IMR-90 (cell line): ENCODE data around the gene SLFNL1. TPM values are rescaled to one million over a fixed set of nuclear protein-coding genes. Genes with fewer than 3 reads are reported as not detected.

Source experiments
- ATAC-seq: fragments of 200-7000 bp; cut with Tn5 transposase; 2 replicates; pipeline ENCODE4 v1.9.1; 2020; ENCODE audit warnings: low read depth, mild to moderate bottlenecking, moderate library complexity
- BruUV-seq: library from RNA; stranded (reverse); fragments of 400-500 nt; replicated peaks from 2 replicates; lab custom pipeline; 2021; lab: Mats Ljungman, UMichigan
- CTCF ChIA-PET: fragments of 300-600 bp; formaldehyde crosslinking; extraction: SDS; loops from one replicate; lab custom pipeline; 2021; ENCODE audit warnings: antibody characterized with exemption; lab: Yijun Ruan, JAX
- POLR2A ChIA-PET: fragments of 300-600 bp; sonication (Branson Sonifier 250); formaldehyde crosslinking; loops from one replicate; lab custom pipeline; 2022; ENCODE audit warnings: antibody characterized with exemption; ENCODE audit not compliant: unreplicated experiment; lab: Charles Lee
- DNase-seq: peaks from one replicate; pipeline ENCODE4 v3.0.0; 2013
- H2AFZ ChIP-seq: replicated peaks from 2 replicates; pipeline ENCODE3; 2013; ENCODE audit warnings: low read length, mild to moderate bottlenecking; ENCODE audit not compliant: poor library complexity
- H2AK5ac ChIP-seq: 2 replicates; pipeline ENCODE4 v1.6.1; 2013; ENCODE audit warnings: low read depth, low read length, inconsistent platforms
- H2AK9ac ChIP-seq: replicated peaks from 2 replicates; pipeline ENCODE3; 2013; ENCODE audit warnings: mild to moderate bottlenecking, low read depth, low read length, moderate library complexity; ENCODE audit not compliant: poor library complexity
- H2BK120ac ChIP-seq: 2 replicates; pipeline ENCODE4 v1.6.1; 2013; ENCODE audit warnings: low read depth, low read length, inconsistent platforms
- H2BK15ac ChIP-seq: 3 replicates; pipeline ENCODE4 v1.6.1; 2013; ENCODE audit warnings: low read depth, low read length, inconsistent platforms
- H2BK20ac ChIP-seq: 2 replicates; pipeline ENCODE4 v1.6.1; 2013; ENCODE audit warnings: low read depth, mild to moderate bottlenecking, inconsistent platforms, low read length, moderate library complexity
- H2BK5ac ChIP-seq: 2 replicates; pipeline ENCODE4 v1.6.1; 2013; ENCODE audit warnings: mild to moderate bottlenecking, low read depth, low read length, inconsistent platforms; ENCODE audit not compliant: poor library complexity, severe bottlenecking
- H3K14ac ChIP-seq: replicated peaks from 2 replicates; pipeline ENCODE4 v1.6.1; 2013; ENCODE audit warnings: low read depth, low read length, inconsistent platforms
- H3K18ac ChIP-seq: 2 replicates; pipeline ENCODE4 v1.6.1; 2013; ENCODE audit warnings: low read depth, low read length, control low read depth
- H3K23ac ChIP-seq: 2 replicates; pipeline ENCODE4 v1.6.1; 2013; ENCODE audit warnings: low read depth, low read length, inconsistent platforms
- H3K27ac ChIP-seq: 2 replicates; pipeline ENCODE4 v1.5.1; 2013; ENCODE audit warnings: mild to moderate bottlenecking, control low read depth, low read length; ENCODE audit not compliant: insufficient read depth
- H3K27me3 ChIP-seq: 2 replicates; pipeline ENCODE4 v1.6.1; 2013; ENCODE audit warnings: low read length; ENCODE audit not compliant: control insufficient read depth, insufficient read depth
- H3K36me3 ChIP-seq: 2 replicates; pipeline ENCODE4 v1.6.1; 2013; ENCODE audit warnings: low read length, mixed read lengths; ENCODE audit not compliant: control insufficient read depth, insufficient read depth
- H3K4ac ChIP-seq: 2 replicates; pipeline ENCODE4 v1.6.1; 2013; ENCODE audit warnings: low read depth, low read length, inconsistent platforms
- H3K4me1 ChIP-seq: 2 replicates; pipeline ENCODE4 v1.6.1; 2013; ENCODE audit warnings: low read length, mixed read lengths; ENCODE audit not compliant: control insufficient read depth, insufficient read depth
- H3K4me2 ChIP-seq: 2 replicates; pipeline ENCODE4 v1.6.1; 2013; ENCODE audit warnings: low read depth, mild to moderate bottlenecking, control low read depth, low read length, moderate library complexity
- H3K4me3 ChIP-seq: 2 replicates; pipeline ENCODE4 v1.5.1; 2013; ENCODE audit warnings: low read depth, mild to moderate bottlenecking, control low read depth, low read length, moderate library complexity; ENCODE audit not compliant: insufficient read depth
- H3K56ac ChIP-seq: 2 replicates; pipeline ENCODE4 v1.6.1; 2013; ENCODE audit warnings: low read length, inconsistent platforms; ENCODE audit not compliant: insufficient read depth; ENCODE audit errors: extremely low read depth
- H3K79me1 ChIP-seq, 2 experiments: 2 replicates each; pipeline ENCODE4 v1.6.1; 2013; ENCODE audit warnings: low read length in 2 of 2, inconsistent platforms in 1 of 2, low read depth in 1 of 2
- H3K9ac ChIP-seq: 2 replicates; pipeline ENCODE4 v1.6.1; 2013; ENCODE audit warnings: low read depth, low read length, control low read depth
- H3K9me1 ChIP-seq: 2 replicates; pipeline ENCODE4 v1.6.1; 2013; ENCODE audit warnings: low read length, inconsistent platforms; ENCODE audit not compliant: insufficient read depth
- H3K9me3 ChIP-seq: 2 replicates; pipeline ENCODE4 v1.6.1; 2013; ENCODE audit warnings: low read length; ENCODE audit not compliant: control insufficient read depth, insufficient read depth
- H4K20me1 ChIP-seq: 2 replicates; pipeline ENCODE4 v1.6.1; 2013; ENCODE audit warnings: low read length, inconsistent platforms; ENCODE audit not compliant: insufficient read depth
- H4K5ac ChIP-seq: 2 replicates; pipeline ENCODE4 v1.6.1; 2013; ENCODE audit warnings: mild to moderate bottlenecking, low read depth, low read length, control low read depth
- H4K8ac ChIP-seq, 2 experiments: 2 replicates each; pipeline ENCODE4 v1.6.1; 2013; ENCODE audit warnings: low read depth in 2 of 2, low read length in 2 of 2, control low read depth in 1 of 2, inconsistent platforms in 1 of 2
- H4K91ac ChIP-seq: 2 replicates; pipeline ENCODE4 v1.6.1; 2013; ENCODE audit warnings: low read depth, low read length, inconsistent platforms; ENCODE audit not compliant: insufficient read depth
- BHLHE40 ChIP-seq: fragments of 150-350 bp; IDR thresholded peaks from 2 replicates; pipeline ENCODE4 v1.6.1; 2016; ENCODE audit warnings: mild to moderate bottlenecking, low read depth, low read length
- MAFK ChIP-seq: IDR thresholded peaks from 2 replicates; pipeline ENCODE4 v1.6.1; 2012; ENCODE audit warnings: low read depth, low read length, improper control_type of control experiment
- RAD21 ChIP-seq: IDR thresholded peaks from 2 replicates; pipeline ENCODE4 v1.6.1; 2012; ENCODE audit warnings: low read length, improper control_type of control experiment
- WGBS, 2 experiments: methylation state at CpG; one replicate each; pipeline versions ENCODE4 v1.1.5 to v1.1.7; 2013; ENCODE audit warnings: missing lambda C conversion rate in 2 of 2; ENCODE audit not compliant: insufficient read length in 1 of 2; ENCODE audit errors: extremely low coverage in 2 of 2; 5-methylcytosine and 5-hydroxymethylcytosine counted together
- dilution Hi-C: fragments of 300-500 bp; cut with HindIII; formaldehyde crosslinking; loops from one replicate; pipeline ENCODE4 v1.14.3; 2018; ENCODE audit warnings: low sequenced_read_pairs; ENCODE audit not compliant: unreplicated experiment
- in situ Hi-C: fragments of 300-500 bp; cut with MboI; formaldehyde crosslinking; loops from 3 replicates; pipeline ENCODE4 v1.14.3; 2019; ENCODE audit warnings: low sequenced_read_pairs, inconsistent platforms, mixed read lengths
- intact Hi-C: fragments of 100-400 bp; cut with micrococcal nuclease; formaldehyde crosslinking; loops from 2 replicates; pipeline ENCODE4 v1.10.0; 2022
- polyA plus RNA-seq, 3 experiments: library from polyadenylated mRNA; depleted of rRNA; stranded (reverse); fragments of >200 nt; gene quantifications; 2 replicates each; pipeline ENCODE4 v1.2.3, GENCODE V29; 2012; ENCODE audit warnings: low replicate concordance in 1 of 3
- total RNA-seq: library from RNA; depleted of rRNA; stranded (reverse); fragments of >200 nt; gene quantifications from 2 replicates; pipeline ENCODE4 v1.2.3, GENCODE V29; 2012

Gene SLFNL1
- total and polyA plus RNA-seq, 2 of the 4 experiments (the other 2 are of a cell fraction), result under 0.01 to 0.09 TPM

GRCh38 chr1:40988280-40988679 is 33.2 kb downstream of the SLFNL1 start:
- peaks cover 15% of the 10 kb centered on the region for H4K20me1 ChIP-seq
- ATAC-seq (no peak), DNase-seq (no peak)
- H3K4me2 ChIP-seq, result no peak overlapping the region
- H4K8ac ChIP-seq, result no peak overlapping the region
- in situ Hi-C loops (no loop called here), intact Hi-C loops (no loop called here), dilution Hi-C loops (no loop called here)
- H3K4ac ChIP-seq, result no peak overlapping the region
- no peak overlapping the region for H3K18ac ChIP-seq
- H2BK15ac ChIP-seq, result no peak overlapping the region
- H3K36me3 ChIP-seq, result peaks cover 43% of the 10 kb centered on the region
- H3K9me1 ChIP-seq, result peaks cover 13% of the 10 kb centered on the region
- H3K14ac ChIP-seq, result no peak overlapping the region
- WGBS, 2 experiments, result no CpG with 5 or more reads among the region's 3 CpGs
- no peaks in the 10 kb centered on the region for H3K27me3 ChIP-seq
- peaks cover 41 to 65% of the 10 kb centered on the region in 2 experiments for H3K79me1 ChIP-seq
- ChIA-PET POLR2A (no interaction called here), CTCF (interaction anchor here (1.0 kb wide), 1 partner anchor 14 kb away, joined by 4 read pairs; no protein-coding TSS in a partner anchor)
- H3K4me1 ChIP-seq, result peaks cover 15% of the 10 kb centered on the region
- no peaks in the 10 kb centered on the region for H3K9me3 ChIP-seq
- no peak overlapping the region for H2AK9ac ChIP-seq
- TF ChIP-seq BHLHE40, result no peak
- no peak for TF ChIP-seq RAD21
- TF ChIP-seq MAFK, result no peak
- H2BK5ac ChIP-seq, result no peak overlapping the region
- no peak overlapping the region for H3K9ac ChIP-seq
- BruUV-seq, result no TSS peak
- no peak overlapping the region for H4K91ac ChIP-seq
- no peak overlapping the region for H3K23ac ChIP-seq
- H2BK120ac ChIP-seq, result no peak overlapping the region
- no peak overlapping the region for H3K4me3 ChIP-seq
- H4K5ac ChIP-seq, result no peak overlapping the region; the same call in 1 of the 2 replicates
- no peak overlapping the region for H2BK20ac ChIP-seq
- no peak overlapping the region for H2AK5ac ChIP-seq
- no peak overlapping the region for H3K56ac ChIP-seq
- no peak overlapping the region for H2AFZ ChIP-seq
- H3K27ac ChIP-seq, result no peak overlapping the region
